HepG2 (cell line): ENCODE data around the gene PAGE2B. TPM values are rescaled to one million over a fixed set of nuclear protein-coding genes. Genes with fewer than 3 reads are reported as not detected.

Experiments used
- ATAC-seq: fragments of 200-7000 bp; cut with Tn5 transposase; 3 replicates; pipeline ENCODE4 v1.9.1; 2020; ENCODE audit warnings: mild to moderate bottlenecking, moderate library complexity
- BruUV-seq: library from RNA; stranded (reverse); fragments of 400-500 nt; replicated peaks from 2 replicates; lab custom pipeline; 2021; lab: Mats Ljungman, UMichigan
- CTCF ChIA-PET: fragments of 300-600 bp; formaldehyde crosslinking; extraction: SDS; loops from one replicate; lab custom pipeline; 2021; ENCODE audit warnings: low total read pairs, inconsistent platforms, low intra/inter-chr PET ratio; lab: Yijun Ruan, JAX
- POLR2A ChIA-PET: fragments of 350-600 bp; sonication (Branson Sonifier 250); formaldehyde crosslinking; loops from one replicate; lab custom pipeline; 2020; ENCODE audit warnings: antibody characterized with exemption, inconsistent platforms; lab: Yijun Ruan, JAX
- DNase-seq: peaks from one replicate; pipeline ENCODE4 v3.0.0-alpha.2; 2015; ENCODE audit warnings: low spot score
- FAIRE-seq: peaks from 3 replicates; lab custom pipeline; 2011; peaks lifted over from hg19 to GRCh38; lab: Jason Lieb, UNC
- H2AFZ ChIP-seq: one replicate; pipeline ENCODE4 v1.6.1; 2011; ENCODE audit warnings: low read length, inconsistent platforms
- H3K27ac ChIP-seq: fragments of 300-600 bp; 3 replicates; pipeline ENCODE4 v1.8.0; 2011; ENCODE audit warnings: mixed run types, mild to moderate bottlenecking, mixed read lengths, low read length, inconsistent platforms; ENCODE audit not compliant: insufficient read depth; ENCODE audit errors: extremely low read length
- H3K27me3 ChIP-seq, 2 experiments: fragments of 200-600 bp in 1 of 2; 2 replicates in 1 of 2; 3 replicates in 1 of 2; pipeline versions ENCODE4 v1.6.0 to v1.8.0; 2011; ENCODE audit warnings: low read length in 2 of 2, mild to moderate bottlenecking in 2 of 2, moderate library complexity in 2 of 2, inconsistent platforms in 1 of 2; ENCODE audit not compliant: insufficient read depth in 2 of 2, control insufficient read depth in 1 of 2
- H3K36me3 ChIP-seq, 2 experiments: fragments of 200-600 bp in 1 of 2; replicated peaks in 1 of 2; 2 replicates in 1 of 2; 3 replicates in 1 of 2; pipeline versions ENCODE4 v1.5.1 to v1.8.0; 2011; ENCODE audit warnings: low read length in 2 of 2, inconsistent platforms in 1 of 2; ENCODE audit not compliant: insufficient read depth in 2 of 2, control insufficient read depth in 1 of 2
- H3K4me1 ChIP-seq: 2 replicates; pipeline ENCODE4 v1.5.1; 2012; ENCODE audit warnings: low read length, inconsistent platforms; ENCODE audit not compliant: insufficient read depth
- H3K4me2 ChIP-seq: 2 replicates; pipeline ENCODE4 v1.6.0; 2011; ENCODE audit warnings: low read depth, low read length, inconsistent platforms
- H3K4me3 ChIP-seq, 3 experiments: fragments of 200-600 bp in 1 of 3; sonication (generic), shearing (Covaris generic) in 1 of 3; replicated peaks in 1 of 3; 2 replicates each; pipeline ENCODE4 v1.5.1; 2011 to 2016; ENCODE audit warnings: low read length in 3 of 3, inconsistent platforms in 2 of 3, low read depth in 2 of 3, mild to moderate bottlenecking in 2 of 3, control low read depth in 1 of 3, mixed read lengths in 1 of 3; ENCODE audit not compliant: insufficient read depth in 1 of 3
- H3K79me2 ChIP-seq: one replicate; pipeline ENCODE4 v1.6.1; 2011; ENCODE audit warnings: low read length, inconsistent platforms; ENCODE audit not compliant: insufficient read depth
- H3K9ac ChIP-seq: 2 replicates; pipeline ENCODE4 v1.6.0; 2011; ENCODE audit warnings: mild to moderate bottlenecking, low read depth, low read length, inconsistent platforms; ENCODE audit not compliant: insufficient read depth
- H3K9me3 ChIP-seq: 2 replicates; pipeline ENCODE4 v1.5.1; 2012; ENCODE audit warnings: mild to moderate bottlenecking, low read length
- H4K20me1 ChIP-seq: 2 replicates; pipeline ENCODE4 v1.6.0; 2011; ENCODE audit warnings: inconsistent platforms, mild to moderate bottlenecking, low read length, moderate library complexity; ENCODE audit not compliant: insufficient read depth
- AHR ChIP-seq: IDR thresholded peaks from 2 replicates; pipeline ENCODE4 v1.6.1; 2018; ENCODE audit warnings: missing genetic modification reagents, missing compliant biosample characterization
- ARID2 ChIP-seq: sonication (generic); formaldehyde crosslinking; IDR thresholded peaks from 2 replicates; pipeline ENCODE4 v1.8.1; 2022; ENCODE audit warnings: mild to moderate bottlenecking, missing genetic modification reagents, borderline replicate concordance
- ATF1 ChIP-seq: IDR thresholded peaks from 2 replicates; pipeline ENCODE4 v1.6.1; 2016; ENCODE audit warnings: mild to moderate bottlenecking, control low read depth
- JARID2 ChIP-seq: sonication (generic); formaldehyde crosslinking; IDR thresholded peaks from 2 replicates; pipeline ENCODE4 v1.8.1; 2023; ENCODE audit warnings: missing genetic modification reagents, inconsistent platforms; ENCODE audit not compliant: insufficient replicate concordance
- MIER2 ChIP-seq: IDR thresholded peaks from 2 replicates; pipeline ENCODE4 v1.6.1; 2016; ENCODE audit warnings: missing biosample characterization, missing genetic modification reagents
- SNAPC2 ChIP-seq: sonication (generic); formaldehyde crosslinking; IDR thresholded peaks from 2 replicates; pipeline ENCODE4 v1.8.1; 2022; ENCODE audit warnings: mild to moderate bottlenecking, missing genetic modification reagents
- YEATS4 ChIP-seq: sonication (generic); formaldehyde crosslinking; IDR thresholded peaks from 2 replicates; pipeline ENCODE4 v1.4.0; 2020; ENCODE audit warnings: missing genetic modification reagents, borderline replicate concordance
- ZFP37 ChIP-seq: sonication (generic); formaldehyde crosslinking; IDR thresholded peaks from 2 replicates; pipeline ENCODE4 v1.4.0; 2020; ENCODE audit warnings: missing genetic modification reagents, borderline replicate concordance
- ZNF235 ChIP-seq: sonication (generic); formaldehyde crosslinking; IDR thresholded peaks from 2 replicates; pipeline ENCODE4 v1.8.1; 2023; ENCODE audit warnings: mild to moderate bottlenecking, missing genetic modification reagents, borderline replicate concordance
- ZNF703 ChIP-seq: sonication (generic); formaldehyde crosslinking; IDR thresholded peaks from 2 replicates; pipeline ENCODE4 v1.5.1; 2020; ENCODE audit warnings: missing genetic modification reagents, mild to moderate bottlenecking, moderate library complexity, borderline replicate concordance
- ZSCAN30 ChIP-seq: sonication (generic); formaldehyde crosslinking; IDR thresholded peaks from 2 replicates; pipeline ENCODE4 v1.5.0; 2020; ENCODE audit warnings: mild to moderate bottlenecking, missing genetic modification reagents
- WGBS: methylation state at CpG from one replicate; pipeline ENCODE4 v1.1.6; 2017; ENCODE audit warnings: low lambda C conversion rate; 5-methylcytosine and 5-hydroxymethylcytosine counted together
- in situ Hi-C: cut with HindIII; loops from 2 replicates; pipeline ENCODE4 v1.10.0; 2017; ENCODE audit warnings: low pct_unique_long_range_greater_than_20kb; ENCODE audit not compliant: extremely low pct_ligation_motif_present
- intact Hi-C: fragments of 100-400 bp; cut with micrococcal nuclease; formaldehyde crosslinking; loops from one replicate; pipeline ENCODE4 v1.10.0; 2022; ENCODE audit not compliant: unreplicated experiment
- polyA plus RNA-seq, 8 experiments: library from polyadenylated mRNA; depleted of rRNA in 3 of 8; stranded (reverse) in 7 of 8; unstranded in 1 of 8; fragments of >200 nt; fragmentation: Illumina TruSeq in 4 of 8; extraction: Trizol in 4 of 8; gene quantifications; 2 replicates each; pipeline versions ENCODE4 v1.2.1 to v1.2.3, GENCODE V29; 2011 to 2016; ENCODE audit warnings: low read depth in 4 of 8, missing spikeins in 1 of 8, mixed read lengths in 1 of 8; ENCODE audit not compliant: insufficient read depth in 1 of 8
- total RNA-seq, 5 experiments: library from RNA; depleted of rRNA; stranded (reverse); fragments of >200 nt; fragmentation: Illumina TruSeq; extraction: Trizol; gene quantifications; 2 replicates each; pipeline ENCODE4 v1.2.3, GENCODE V29; 2016; ENCODE audit warnings: low read depth in 1 of 5
- TF ChIP-seq, protein P1 (sequence below): sonication (generic); formaldehyde crosslinking; conservative IDR thresholded peaks from 2 replicates; pipeline ENCODE4 v1.5.0; 2020; ENCODE audit warnings: missing genetic modification reagents

The PAGE2B gene
- total and polyA plus RNA-seq, 2 of the 13 experiments (the other 11 are each of a cell fraction or from before 2014, with no cell fraction given), result 0.57 TPM; not detected in 1

DNA sequence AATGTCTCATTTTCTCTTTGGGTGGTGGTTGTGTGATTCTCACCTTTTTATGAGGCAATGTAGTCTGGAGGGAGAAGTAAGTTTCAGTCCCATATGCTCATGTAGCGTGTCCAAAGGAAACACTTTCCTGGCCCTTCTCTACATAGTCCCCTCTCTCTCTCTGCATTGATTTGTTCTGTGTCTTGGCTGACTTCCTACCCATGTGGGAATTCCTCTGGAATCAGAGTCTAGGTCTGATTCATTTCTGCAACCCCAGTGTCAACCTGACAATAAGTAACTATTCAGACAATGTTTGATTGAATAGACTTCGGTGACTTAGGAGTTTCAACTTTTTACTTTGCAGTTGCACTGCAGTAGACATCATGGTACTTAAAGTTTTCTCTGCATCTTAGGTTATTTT is 41.4 kb upstream of the PAGE2B start:
- FAIRE-seq (no peak), DNase-seq (no peak), ATAC-seq (no peak)
- H3K79me2 ChIP-seq, result no peaks in the 10 kb centered on the region
- WGBS, result 6% methylated on average over 1 of the region's 2 CpGs
- CTCF ChIA-PET, result no interaction called here
- H3K4me3 ChIP-seq, result no peak overlapping the region
- intact Hi-C loops, result no loop called here
- H3K4me2 ChIP-seq, result no peak overlapping the region
- H3K9ac ChIP-seq, result no peak overlapping the region
- no peak overlapping the region for H2AFZ ChIP-seq
- POLR2A ChIA-PET, result no interaction called here
- no peaks in the 10 kb centered on the region for H3K36me3 ChIP-seq
- no peak overlapping the region for H3K27ac ChIP-seq
- H4K20me1 ChIP-seq, result no peaks in the 10 kb centered on the region
- H3K4me1 ChIP-seq, result peaks cover 11% of the 10 kb centered on the region; the same call in 1 of the 2 replicates
- in situ Hi-C loops, result no loop called here
- no TSS peak for BruUV-seq
- no peak for TF ChIP-seq SNAPC2
- TF ChIP-seq, all 625 proteins: peak for 0
- Histone ChIP-seq H3K9me3 (no peaks in the 10 kb centered on the region), H3K27me3 (no peaks in the 10 kb centered on the region)

DNA sequence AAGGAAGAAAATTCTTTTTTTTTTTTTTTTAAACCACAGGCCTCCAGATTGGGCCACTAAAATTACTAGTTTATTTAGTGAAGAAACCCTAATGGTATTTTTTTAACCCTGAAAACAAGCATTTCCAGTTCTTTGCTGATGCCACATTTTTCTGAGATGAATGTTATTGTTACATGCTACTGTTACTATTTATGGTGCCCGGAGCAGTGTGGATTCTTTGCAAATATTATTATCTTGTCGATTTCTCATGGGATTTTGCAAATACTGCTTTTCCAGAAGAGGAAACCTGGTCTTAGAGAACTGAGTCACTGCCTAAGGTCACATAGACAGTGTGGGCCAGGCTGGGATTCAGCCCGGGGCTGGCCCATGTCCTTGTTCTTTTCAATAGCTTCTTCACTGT is 35.4 kb upstream of the PAGE2B start:
- no peak overlapping the region for H3K4me2 ChIP-seq
- no peak overlapping the region for H3K9ac ChIP-seq
- no peak overlapping the region for H3K4me3 ChIP-seq
- H3K79me2 ChIP-seq, result no peaks in the 10 kb centered on the region
- no TSS peak for BruUV-seq
- H3K9me3 ChIP-seq, result no peaks in the 10 kb centered on the region
- WGBS, result 30% methylated on average over 3 of the region's 3 CpGs
- no peaks in the 10 kb centered on the region for H3K36me3 ChIP-seq
- intact Hi-C loops (no loop called here), in situ Hi-C loops (no loop called here)
- H2AFZ ChIP-seq, result no peak overlapping the region
- H3K27me3 ChIP-seq, result no peaks in the 10 kb centered on the region
- H3K4me1 ChIP-seq, result no peaks in the 10 kb centered on the region
- no peaks in the 10 kb centered on the region for H4K20me1 ChIP-seq
- ATAC-seq, result no peak
- DNase-seq, result no peak
- no peak overlapping the region for H3K27ac ChIP-seq
- no peak for TF ChIP-seq ARID2 (CRISPR knock-in tag)
- TF ChIP-seq AHR (CRISPR knock-in tag), result no peak
- TF ChIP-seq JARID2 (CRISPR knock-in tag), result no peak
- TF ChIP-seq ZSCAN30, result no peak
- TF ChIP-seq, protein P1, sequence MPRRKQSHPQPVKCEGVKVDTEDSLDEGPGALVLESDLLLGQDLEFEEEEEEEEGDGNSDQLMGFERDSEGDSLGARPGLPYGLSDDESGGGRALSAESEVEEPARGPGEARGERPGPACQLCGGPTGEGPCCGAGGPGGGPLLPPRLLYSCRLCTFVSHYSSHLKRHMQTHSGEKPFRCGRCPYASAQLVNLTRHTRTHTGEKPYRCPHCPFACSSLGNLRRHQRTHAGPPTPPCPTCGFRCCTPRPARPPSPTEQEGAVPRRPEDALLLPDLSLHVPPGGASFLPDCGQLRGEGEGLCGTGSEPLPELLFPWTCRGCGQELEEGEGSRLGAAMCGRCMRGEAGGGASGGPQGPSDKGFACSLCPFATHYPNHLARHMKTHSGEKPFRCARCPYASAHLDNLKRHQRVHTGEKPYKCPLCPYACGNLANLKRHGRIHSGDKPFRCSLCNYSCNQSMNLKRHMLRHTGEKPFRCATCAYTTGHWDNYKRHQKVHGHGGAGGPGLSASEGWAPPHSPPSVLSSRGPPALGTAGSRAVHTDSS, result no peak
- TF ChIP-seq YEATS4 (CRISPR knock-in tag), result no peak
- no peak for TF ChIP-seq MIER2 (CRISPR knock-in tag)
- no peak for TF ChIP-seq ZFP37 (CRISPR knock-in tag)
- no peak for TF ChIP-seq ZNF235
- TF ChIP-seq ATF1 (CRISPR knock-in tag), result no peak
- TF ChIP-seq ZNF703 (CRISPR knock-in tag), result no peak
- FAIRE-seq, result no peak
- POLR2A ChIA-PET, result no interaction called here
- CTCF ChIA-PET, result no interaction called here
